ENCODE data around the gene MCF2.

DNA sequence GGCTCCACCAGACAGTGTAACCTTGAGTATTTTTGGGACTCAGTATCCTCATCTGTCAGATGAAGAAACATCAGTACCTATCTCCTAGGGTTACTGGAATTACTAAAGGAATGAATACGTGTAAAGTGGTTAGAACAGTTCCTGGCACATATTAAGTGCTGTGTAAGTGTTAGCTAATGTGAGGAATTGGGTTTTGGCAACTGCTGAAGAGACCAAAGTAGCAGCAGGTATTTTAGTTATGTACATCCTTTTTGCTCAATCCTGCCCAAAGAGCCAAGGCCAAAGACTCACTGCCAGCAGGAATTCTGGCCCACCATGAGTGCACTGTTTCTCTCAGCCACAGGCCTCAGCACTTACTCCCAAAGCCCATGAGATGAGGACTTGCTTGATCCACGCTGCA is 16.7 kb upstream of the MCF2 start:
- no peak for TF ChIP-seq POLR2A (IDR thresholded peaks at IDR 0.05)
- TF ChIP-seq, protein P1, sequence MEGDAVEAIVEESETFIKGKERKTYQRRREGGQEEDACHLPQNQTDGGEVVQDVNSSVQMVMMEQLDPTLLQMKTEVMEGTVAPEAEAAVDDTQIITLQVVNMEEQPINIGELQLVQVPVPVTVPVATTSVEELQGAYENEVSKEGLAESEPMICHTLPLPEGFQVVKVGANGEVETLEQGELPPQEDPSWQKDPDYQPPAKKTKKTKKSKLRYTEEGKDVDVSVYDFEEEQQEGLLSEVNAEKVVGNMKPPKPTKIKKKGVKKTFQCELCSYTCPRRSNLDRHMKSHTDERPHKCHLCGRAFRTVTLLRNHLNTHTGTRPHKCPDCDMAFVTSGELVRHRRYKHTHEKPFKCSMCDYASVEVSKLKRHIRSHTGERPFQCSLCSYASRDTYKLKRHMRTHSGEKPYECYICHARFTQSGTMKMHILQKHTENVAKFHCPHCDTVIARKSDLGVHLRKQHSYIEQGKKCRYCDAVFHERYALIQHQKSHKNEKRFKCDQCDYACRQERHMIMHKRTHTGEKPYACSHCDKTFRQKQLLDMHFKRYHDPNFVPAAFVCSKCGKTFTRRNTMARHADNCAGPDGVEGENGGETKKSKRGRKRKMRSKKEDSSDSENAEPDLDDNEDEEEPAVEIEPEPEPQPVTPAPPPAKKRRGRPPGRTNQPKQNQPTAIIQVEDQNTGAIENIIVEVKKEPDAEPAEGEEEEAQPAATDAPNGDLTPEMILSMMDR (IDR thresholded peaks at IDR 0.05) = no peak

All from stomach (tissue), 4 donors.